Endothelial cell of umbilical vein (primary cell): ENCODE data around the gene OSBP2. TPM values are rescaled to one million over a fixed set of nuclear protein-coding genes. Genes with fewer than 3 reads are reported as not detected.

Source experiments
- BruUV-seq: library from RNA; stranded (reverse); fragments of 400-500 nt; replicated peaks from 2 replicates; lab custom pipeline; 2021; lab: Mats Ljungman, UMichigan
- CTCF ChIA-PET: fragments of 300-600, 350-600 bp; sonication (Branson Sonifier 250); formaldehyde crosslinking; loops from one replicate; lab custom pipeline; 2021; ENCODE audit warnings: antibody characterized with exemption, inconsistent platforms; lab: Charles Lee
- POLR2A ChIA-PET: fragments of 300-600, 350-600 bp; sonication (Branson Sonifier 250); formaldehyde crosslinking; loops from one replicate; lab custom pipeline; 2021; ENCODE audit warnings: antibody characterized with exemption, inconsistent platforms; lab: Charles Lee
- DNase-seq: peaks from one replicate; pipeline ENCODE4 v3.0.0-alpha.2; 2011; ENCODE audit warnings: low read depth, low spot score
- FAIRE-seq: peaks from 2 replicates; lab custom pipeline; 2011; peaks lifted over from hg19 to GRCh38; lab: Jason Lieb, UNC
- H2AFZ ChIP-seq: 2 replicates; pipeline ENCODE4 v1.6.0; 2012; ENCODE audit warnings: low read depth, low read length, control low read depth, inconsistent platforms
- H3K27ac ChIP-seq: 2 replicates; pipeline ENCODE4 v1.5.1; 2011; ENCODE audit warnings: low read depth, mild to moderate bottlenecking, control low read depth, low read length, moderate library complexity; ENCODE audit not compliant: insufficient read depth
- H3K27me3 ChIP-seq, 2 experiments: 2 replicates each; pipeline versions ENCODE4 v1.6.0 to v1.6.1; 2011; ENCODE audit warnings: low read length in 2 of 2, mixed read lengths in 1 of 2; ENCODE audit not compliant: control insufficient read depth in 2 of 2, insufficient read depth in 2 of 2
- H3K36me3 ChIP-seq, 2 experiments: 2 replicates in 1 of 2; 3 replicates in 1 of 2; pipeline ENCODE4 v1.5.1; 2011; ENCODE audit warnings: low read length in 2 of 2, mild to moderate bottlenecking in 1 of 2, moderate library complexity in 1 of 2; ENCODE audit not compliant: control insufficient read depth in 2 of 2, insufficient read depth in 2 of 2; ENCODE audit errors: extremely low read depth in 1 of 2
- H3K4me1 ChIP-seq: 3 replicates; pipeline ENCODE4 v1.5.1; 2011; ENCODE audit warnings: mild to moderate bottlenecking, low read length; ENCODE audit not compliant: control insufficient read depth, insufficient read depth; ENCODE audit errors: extremely low read depth
- H3K4me2 ChIP-seq: 2 replicates; pipeline ENCODE4 v1.6.1; 2011; ENCODE audit warnings: low read length, control low read depth, mixed read lengths; ENCODE audit not compliant: insufficient read depth
- H3K4me3 ChIP-seq, 3 experiments: fragments of 200-600 bp in 1 of 3; sonication (generic), shearing (Covaris generic) in 1 of 3; replicated peaks in 1 of 3; 2 replicates each; pipeline ENCODE4 v1.5.1; 2011 to 2016; ENCODE audit warnings: control low read depth in 3 of 3, low read length in 3 of 3, mild to moderate bottlenecking in 2 of 3, inconsistent platforms in 1 of 3, low read depth in 1 of 3, moderate library complexity in 1 of 3; ENCODE audit not compliant: insufficient read depth in 1 of 3
- H3K79me2 ChIP-seq: 2 replicates; pipeline ENCODE4 v1.6.0; 2012; ENCODE audit warnings: low read length, inconsistent platforms; ENCODE audit not compliant: control insufficient read depth, insufficient read depth
- H3K9ac ChIP-seq: replicated peaks from 2 replicates; pipeline ENCODE3; 2011; ENCODE audit warnings: low read length, control low read depth; ENCODE audit not compliant: insufficient read depth; ENCODE audit errors: extremely low read depth
- H3K9me1 ChIP-seq: replicated peaks from 3 replicates; pipeline ENCODE4 v1.6.0; 2011; ENCODE audit warnings: mild to moderate bottlenecking, low read length; ENCODE audit not compliant: control insufficient read depth, insufficient read depth; ENCODE audit errors: extremely low read depth
- H3K9me3 ChIP-seq: replicated peaks from 2 replicates; pipeline ENCODE4 v1.5.1; 2012; ENCODE audit warnings: low read length, inconsistent platforms; ENCODE audit not compliant: control insufficient read depth, insufficient read depth
- H4K20me1 ChIP-seq: replicated peaks from 2 replicates; pipeline ENCODE3; 2011; ENCODE audit warnings: mild to moderate bottlenecking, low read length; ENCODE audit not compliant: control insufficient read depth, insufficient read depth; ENCODE audit errors: extremely low read depth
- EZH2 ChIP-seq: IDR thresholded peaks from 2 replicates; pipeline ENCODE4 v1.6.1; 2012; ENCODE audit warnings: borderline replicate concordance, low read depth, mild to moderate bottlenecking, moderate library complexity, low read length, inconsistent platforms; ENCODE audit not compliant: severe bottlenecking
- FOS ChIP-seq: IDR thresholded peaks from 2 replicates; pipeline ENCODE4 v1.6.1; 2011; ENCODE audit warnings: mild to moderate bottlenecking, low read length, moderate library complexity, borderline replicate concordance; ENCODE audit not compliant: insufficient read depth
- GATA2 ChIP-seq: IDR thresholded peaks from 2 replicates; pipeline ENCODE4 v1.7.0; 2011; ENCODE audit warnings: low read depth, mild to moderate bottlenecking, moderate library complexity, mixed read lengths, low read length; ENCODE audit not compliant: insufficient read length, insufficient read depth
- JUN ChIP-seq: IDR thresholded peaks from 2 replicates; pipeline ENCODE4 v1.6.1; 2011; ENCODE audit warnings: borderline replicate concordance, low read depth; ENCODE audit not compliant: insufficient read length, insufficient read depth
- MYC ChIP-seq: IDR thresholded peaks from one replicate; pipeline ENCODE4 v1.6.1; 2011; ENCODE audit warnings: mild to moderate bottlenecking, low read depth, low read length
- POLR2A ChIP-seq: IDR thresholded peaks from 2 replicates; pipeline ENCODE4 v1.6.1; 2012; ENCODE audit warnings: low read depth, mild to moderate bottlenecking, control low read depth, low read length
- POLR2AphosphoS5 ChIP-seq: IDR thresholded peaks from 2 replicates; pipeline ENCODE4 v1.6.1; 2012; ENCODE audit warnings: low read depth, mild to moderate bottlenecking, control low read depth, low read length, moderate library complexity; ENCODE audit not compliant: insufficient read depth
- dilution Hi-C: fragments of 300-500 bp; cut with MboI; formaldehyde crosslinking; loops from one replicate; pipeline ENCODE4 v1.15.0; 2019; ENCODE audit warnings: low sequenced_read_pairs; ENCODE audit not compliant: extremely low pct_ligation_motif_present
- intact Hi-C: fragments of 100-400 bp; cut with micrococcal nuclease; formaldehyde crosslinking; loops from one replicate; pipeline ENCODE4 v1.10.0; 2022
- polyA plus RNA-seq, 4 experiments: library from polyadenylated mRNA; depleted of rRNA in 3 of 4; stranded (reverse) in 3 of 4; unstranded in 1 of 4; fragments of >200 nt; gene quantifications; 2 replicates each; pipeline versions ENCODE4 v1.2.1 to v1.2.3, GENCODE V29; 2011 to 2012; ENCODE audit warnings: missing spikeins in 1 of 4
- total RNA-seq: library from RNA; stranded (reverse); gene quantifications from 2 replicates; pipeline ENCODE4 v1.2.3, GENCODE V29; 2021
- TF ChIP-seq, protein P1 (sequence below): IDR thresholded peaks from 2 replicates; pipeline ENCODE4 v1.6.1; 2011; ENCODE audit not compliant: insufficient read depth, insufficient read length
- TF ChIP-seq, protein P2 (sequence below), 2 donors: IDR thresholded peaks; 1 replicate in 1 of 2; 2 replicates in 1 of 2; pipeline ENCODE4 v1.5.1; 2011; ENCODE audit warnings: low read length in 2 of 2, mild to moderate bottlenecking in 2 of 2, moderate library complexity in 2 of 2, control low read depth in 1 of 2, inconsistent platforms in 1 of 2, low read depth in 1 of 2; ENCODE audit not compliant: insufficient read depth in 1 of 2; ENCODE audit errors: extremely low read depth in 1 of 2

Gene OSBP2
- total and polyA plus RNA-seq, 2 donors (not counting 3 experiments of a cell fraction or from before 2014, with no cell fraction given), result 4.1 to 7.5 TPM

DNA sequence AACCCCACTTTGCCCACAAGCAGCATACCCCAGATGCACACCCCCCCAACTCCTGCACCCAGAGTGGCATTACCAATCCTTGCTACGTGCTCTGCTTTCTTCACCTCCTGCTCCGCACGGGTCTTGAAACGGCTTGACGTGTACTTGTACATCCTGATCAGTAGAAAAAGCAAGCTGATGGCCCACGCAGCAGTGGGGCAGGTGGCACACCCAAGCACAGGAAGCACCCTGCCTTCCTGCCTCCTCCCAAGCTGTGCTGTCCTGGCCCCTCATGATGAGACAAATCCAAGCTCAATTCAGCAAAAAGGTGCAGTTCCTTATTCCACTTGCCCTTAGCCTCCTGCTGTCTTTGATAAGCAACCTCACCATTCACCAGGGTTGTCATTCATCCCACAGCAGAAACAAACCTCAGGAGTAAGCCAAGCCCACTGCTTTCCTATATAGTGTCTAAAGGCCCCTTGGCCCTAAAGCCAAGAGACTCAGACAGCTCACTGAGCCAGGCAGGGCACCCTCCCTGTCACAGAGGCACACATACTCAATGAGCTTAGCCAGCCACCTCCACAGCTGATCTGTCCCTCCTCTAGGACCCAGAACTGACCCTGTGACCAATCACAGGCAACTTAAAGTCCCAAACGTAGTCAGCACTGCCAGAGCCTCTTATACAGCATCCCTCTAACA is 246.2 kb downstream of the OSBP2 start:
- no peaks in the 10 kb centered on the region for H3K9me1 ChIP-seq
- H3K27me3 ChIP-seq, result no peaks in the 10 kb centered on the region
- intact Hi-C loops (no loop called here), dilution Hi-C loops (no loop called here)
- FAIRE-seq (no peak), DNase-seq (no peak)
- no peaks in the 10 kb centered on the region for H3K9me3 ChIP-seq
- no peaks in the 10 kb centered on the region for H3K4me1 ChIP-seq
- no peak overlapping the region for H3K27ac ChIP-seq
- peaks cover 23 to 64% of the 10 kb centered on the region in 2 experiments for H3K36me3 ChIP-seq
- POLR2A ChIA-PET, result interaction anchor here (0.6 kb wide), 2 partner anchors 19 to 143 kb away, joined by 3 read pairs; no protein-coding TSS in a partner anchor
- BruUV-seq, result no TSS peak
- H3K4me3 ChIP-seq, result no peak overlapping the region
- no peaks in the 10 kb centered on the region for H3K79me2 ChIP-seq
- CTCF ChIA-PET, result interaction anchor here (2.5 kb wide), 1 partner anchor 144 kb away, joined by 13 read pairs; no protein-coding TSS in a partner anchor
- H2AFZ ChIP-seq, result no peak overlapping the region
- H3K4me2 ChIP-seq, result no peak overlapping the region
- H3K9ac ChIP-seq, result no peak overlapping the region
- no peaks in the 10 kb centered on the region for H4K20me1 ChIP-seq
- TF ChIP-seq POLR2A (no peak), EZH2 (no peak), POLR2AphosphoS5 (no peak), JUN (no peak), FOS (no peak), MYC (no peak), GATA2 (no peak)
- TF ChIP-seq, protein P1, sequence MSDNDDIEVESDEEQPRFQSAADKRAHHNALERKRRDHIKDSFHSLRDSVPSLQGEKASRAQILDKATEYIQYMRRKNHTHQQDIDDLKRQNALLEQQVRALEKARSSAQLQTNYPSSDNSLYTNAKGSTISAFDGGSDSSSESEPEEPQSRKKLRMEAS, result no peak
- TF ChIP-seq, protein P2, sequence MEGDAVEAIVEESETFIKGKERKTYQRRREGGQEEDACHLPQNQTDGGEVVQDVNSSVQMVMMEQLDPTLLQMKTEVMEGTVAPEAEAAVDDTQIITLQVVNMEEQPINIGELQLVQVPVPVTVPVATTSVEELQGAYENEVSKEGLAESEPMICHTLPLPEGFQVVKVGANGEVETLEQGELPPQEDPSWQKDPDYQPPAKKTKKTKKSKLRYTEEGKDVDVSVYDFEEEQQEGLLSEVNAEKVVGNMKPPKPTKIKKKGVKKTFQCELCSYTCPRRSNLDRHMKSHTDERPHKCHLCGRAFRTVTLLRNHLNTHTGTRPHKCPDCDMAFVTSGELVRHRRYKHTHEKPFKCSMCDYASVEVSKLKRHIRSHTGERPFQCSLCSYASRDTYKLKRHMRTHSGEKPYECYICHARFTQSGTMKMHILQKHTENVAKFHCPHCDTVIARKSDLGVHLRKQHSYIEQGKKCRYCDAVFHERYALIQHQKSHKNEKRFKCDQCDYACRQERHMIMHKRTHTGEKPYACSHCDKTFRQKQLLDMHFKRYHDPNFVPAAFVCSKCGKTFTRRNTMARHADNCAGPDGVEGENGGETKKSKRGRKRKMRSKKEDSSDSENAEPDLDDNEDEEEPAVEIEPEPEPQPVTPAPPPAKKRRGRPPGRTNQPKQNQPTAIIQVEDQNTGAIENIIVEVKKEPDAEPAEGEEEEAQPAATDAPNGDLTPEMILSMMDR (IDR thresholded peaks at IDR 0.05; ENCODE audit: extremely low read depth in 1 of 2, insufficient read depth in 1 of 2, low read depth in 1 of 2, low read length in 2 of 2), result no peak
